Brain microvascular endothelial cell (primary cell): ENCODE results near the gene ATG2A.

ENCODE experiments used
- DNase-seq: peaks from one replicate; pipeline ENCODE4 v3.0.0-alpha.2; 2020
- H3K27ac ChIP-seq: fragments of 250-450 bp; sonication (Bioruptor Pico); 2 replicates; pipeline ENCODE4 v1.5.1; 2020; ENCODE audit warnings: mild to moderate bottlenecking, moderate library complexity
- H3K27me3 ChIP-seq: fragments of 250-450 bp; sonication (Bioruptor Pico); replicated peaks from 2 replicates; pipeline ENCODE4 v1.5.1; 2020; ENCODE audit warnings: mild to moderate bottlenecking
- H3K36me3 ChIP-seq: fragments of 250-450 bp; sonication (Bioruptor Pico); replicated peaks from 2 replicates; pipeline ENCODE4 v1.5.1; 2020; ENCODE audit warnings: mild to moderate bottlenecking
- H3K4me3 ChIP-seq: 2 replicates; pipeline ENCODE4 v1.5.1; 2011; ENCODE audit warnings: low read depth, mild to moderate bottlenecking, control low read depth, low read length, moderate library complexity
- in situ Hi-C: cut with HindIII; loops from 2 replicates; pipeline ENCODE4 v1.10.0; 2017; ENCODE audit warnings: low sequenced_read_pairs, low pct_ligation_motif_present
- TF ChIP-seq, protein P1 (sequence below): IDR thresholded peaks from 2 replicates; pipeline ENCODE4 v1.5.1; 2011; ENCODE audit warnings: low read depth, mild to moderate bottlenecking, moderate library complexity, low read length, control low read depth, inconsistent platforms; ENCODE audit errors: missing control alignments

The ATG2A gene

DNA sequence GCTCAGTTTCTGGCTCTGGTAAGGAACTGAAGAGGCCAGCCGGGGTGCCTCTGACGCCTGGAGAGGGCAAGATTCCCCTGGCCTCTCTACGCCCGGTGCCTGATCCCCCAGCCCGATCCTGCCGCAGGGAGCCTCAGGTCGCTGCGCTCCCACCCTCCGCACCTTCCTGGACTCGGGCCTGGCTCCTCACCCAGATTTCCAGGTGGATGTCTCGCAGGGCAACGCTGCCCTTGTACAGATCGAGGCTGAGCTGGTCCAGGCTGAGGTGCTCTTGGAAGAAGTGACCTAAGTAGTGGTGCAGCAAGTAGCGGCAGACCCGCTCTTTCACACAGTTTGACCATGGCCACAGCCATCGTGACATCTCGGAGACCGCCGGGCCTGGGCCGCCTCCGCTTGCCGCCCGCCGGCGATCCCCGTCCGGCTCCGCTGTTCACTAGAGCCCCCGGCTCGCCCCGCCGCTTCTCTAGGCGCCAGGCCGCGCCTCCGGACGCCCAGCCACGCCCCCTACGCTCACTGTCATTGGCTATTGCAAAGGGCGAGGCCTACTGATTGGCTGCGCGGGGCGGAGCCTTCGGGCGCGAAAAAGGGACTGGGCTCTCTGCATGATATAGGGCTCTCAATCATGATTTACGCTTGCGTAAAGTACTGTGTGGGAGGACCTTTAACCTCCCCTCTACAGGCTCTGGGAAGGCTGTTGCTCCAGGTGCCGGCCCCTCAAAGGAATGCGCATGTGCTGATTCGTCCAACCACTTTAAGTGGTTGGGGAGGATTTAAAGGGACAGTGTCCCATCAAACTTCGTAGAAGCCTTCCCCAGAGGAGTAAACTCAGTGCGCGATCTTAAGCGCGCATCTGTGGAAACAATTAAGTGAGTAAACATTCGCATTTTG, at the start of gene ATG2A:
Gene ATG2A, minus strand, starts transcription at position 435 of the 888 bp plus-strand sequence. Its CDS starts 74 bp downstream, at position 361.
- no peaks in the 10 kb centered on the region for H3K27me3 ChIP-seq
- peak; percentile 99 for DNase-seq
- peaks cover 17% of the 10 kb centered on the region for H3K36me3 ChIP-seq
- peak within 1 kb of the TSS; percentile 91 for H3K4me3 ChIP-seq
- in situ Hi-C loops, result no loop called here
- TF ChIP-seq, protein P1, sequence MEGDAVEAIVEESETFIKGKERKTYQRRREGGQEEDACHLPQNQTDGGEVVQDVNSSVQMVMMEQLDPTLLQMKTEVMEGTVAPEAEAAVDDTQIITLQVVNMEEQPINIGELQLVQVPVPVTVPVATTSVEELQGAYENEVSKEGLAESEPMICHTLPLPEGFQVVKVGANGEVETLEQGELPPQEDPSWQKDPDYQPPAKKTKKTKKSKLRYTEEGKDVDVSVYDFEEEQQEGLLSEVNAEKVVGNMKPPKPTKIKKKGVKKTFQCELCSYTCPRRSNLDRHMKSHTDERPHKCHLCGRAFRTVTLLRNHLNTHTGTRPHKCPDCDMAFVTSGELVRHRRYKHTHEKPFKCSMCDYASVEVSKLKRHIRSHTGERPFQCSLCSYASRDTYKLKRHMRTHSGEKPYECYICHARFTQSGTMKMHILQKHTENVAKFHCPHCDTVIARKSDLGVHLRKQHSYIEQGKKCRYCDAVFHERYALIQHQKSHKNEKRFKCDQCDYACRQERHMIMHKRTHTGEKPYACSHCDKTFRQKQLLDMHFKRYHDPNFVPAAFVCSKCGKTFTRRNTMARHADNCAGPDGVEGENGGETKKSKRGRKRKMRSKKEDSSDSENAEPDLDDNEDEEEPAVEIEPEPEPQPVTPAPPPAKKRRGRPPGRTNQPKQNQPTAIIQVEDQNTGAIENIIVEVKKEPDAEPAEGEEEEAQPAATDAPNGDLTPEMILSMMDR, result no peak
- H3K27ac ChIP-seq, result peak within 1 kb of the TSS; percentile 51

DNA sequence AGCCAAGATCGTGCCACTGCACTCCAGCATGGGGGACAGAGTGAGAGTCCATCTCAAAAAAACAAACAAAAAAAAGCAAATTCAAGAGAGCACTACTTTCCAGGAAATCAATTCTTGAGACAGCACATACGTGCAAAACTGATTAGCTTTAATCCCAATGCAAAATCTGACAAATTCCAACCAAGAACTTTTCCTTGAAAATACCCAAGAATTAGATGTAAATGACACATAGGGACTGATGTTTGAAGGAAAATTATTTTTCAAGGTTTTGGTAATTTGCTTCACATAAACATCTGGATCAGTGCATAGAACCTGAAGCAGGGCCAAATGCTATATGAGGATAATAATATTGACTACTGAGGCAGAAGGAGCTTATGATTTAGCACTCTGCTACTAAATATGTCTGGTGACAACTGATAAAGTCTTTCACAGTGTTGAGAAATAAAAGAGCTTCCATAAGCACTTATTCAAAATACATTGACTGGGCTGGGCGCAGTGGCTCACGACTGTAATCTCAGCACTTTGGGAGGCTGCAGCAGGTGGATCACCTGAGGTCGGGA, 46.1 kb upstream of the ATG2A start:
- Histone ChIP-seq H3K4me3 (no peak overlapping the region), H3K27ac (no peak overlapping the region), H3K36me3 (no peaks in the 10 kb centered on the region), H3K27me3 (no peaks in the 10 kb centered on the region)
- in situ Hi-C loops, result no loop called here
- TF ChIP-seq, protein P1, result no peak
- DNase-seq, result no peak

DNA sequence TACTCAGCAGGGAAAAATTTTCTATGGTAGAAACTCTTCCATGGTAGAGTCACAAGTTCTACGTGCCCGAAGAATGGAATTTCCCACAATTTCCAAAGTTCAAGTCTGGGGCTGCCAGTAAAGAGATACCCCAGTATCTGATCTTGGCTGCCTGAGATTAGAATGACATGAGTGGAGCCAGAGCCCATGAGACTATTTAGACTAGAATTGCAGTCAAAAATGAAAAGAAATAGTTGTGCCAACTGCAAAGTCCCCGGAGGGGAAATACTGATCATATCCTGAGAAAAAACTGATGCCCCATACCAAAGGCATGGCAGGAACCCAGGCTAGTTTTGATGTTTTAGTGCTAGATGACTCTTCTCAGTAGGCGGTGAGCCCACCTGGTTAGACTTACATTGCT, 43.7 kb upstream of the ATG2A start:
- no peaks in the 10 kb centered on the region for H3K36me3 ChIP-seq
- TF ChIP-seq, protein P1, result no peak
- H3K4me3 ChIP-seq, result no peak overlapping the region
- in situ Hi-C loops, result no loop called here
- no peaks in the 10 kb centered on the region for H3K27me3 ChIP-seq
- no peak overlapping the region for H3K27ac ChIP-seq
- DNase-seq, result no peak

DNA sequence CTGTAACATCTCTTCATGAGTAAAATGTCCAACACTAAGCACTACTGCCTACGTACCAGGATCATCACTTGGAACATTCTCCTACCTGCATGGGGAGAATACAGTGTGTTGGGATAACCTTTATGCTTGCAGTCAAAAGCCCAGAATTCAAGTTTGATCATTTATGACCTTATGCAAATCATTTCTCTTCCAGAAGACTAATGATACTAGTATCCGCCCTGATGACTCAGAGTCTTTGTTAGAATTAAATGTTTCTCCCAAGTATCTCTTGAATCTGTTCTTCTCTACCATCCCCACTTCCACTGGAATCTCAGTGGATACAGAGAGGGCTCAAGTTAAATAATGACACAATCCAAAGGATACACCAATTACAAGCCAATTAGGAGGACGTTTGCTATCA, 42.5 kb upstream of the ATG2A start:
- H3K36me3 ChIP-seq, result no peaks in the 10 kb centered on the region
- H3K4me3 ChIP-seq, result no peak overlapping the region
- H3K27ac ChIP-seq, result no peak overlapping the region
- H3K27me3 ChIP-seq, result no peaks in the 10 kb centered on the region
- in situ Hi-C loops, result no loop called here
- no peak for DNase-seq
- TF ChIP-seq, protein P1, result no peak

DNA sequence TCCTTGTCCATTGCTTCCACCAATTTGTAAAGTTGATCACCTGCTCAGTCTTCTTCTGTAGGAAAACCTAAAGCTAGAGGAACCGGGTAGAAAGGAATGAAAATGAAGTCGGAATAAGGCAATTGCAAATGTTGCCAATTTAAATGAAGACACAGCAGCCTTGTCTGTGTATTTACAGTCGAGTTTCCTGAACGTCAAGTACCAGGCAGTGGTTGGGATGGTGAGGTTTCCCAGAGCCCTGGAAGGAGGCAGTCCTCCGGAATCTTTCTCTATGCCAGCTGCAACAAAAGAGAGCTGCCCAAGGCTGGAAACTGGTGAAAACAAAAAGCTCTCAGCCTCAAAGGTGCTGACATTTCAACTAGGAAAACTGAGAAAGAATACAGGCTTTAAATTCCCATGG, 37.2 kb upstream of the ATG2A start:
- H3K27me3 ChIP-seq, result no peaks in the 10 kb centered on the region
- no peak for DNase-seq
- H3K4me3 ChIP-seq, result no peak overlapping the region
- TF ChIP-seq, protein P1, result no peak
- H3K27ac ChIP-seq, result no peak overlapping the region
- in situ Hi-C loops, result no loop called here
- no peaks in the 10 kb centered on the region for H3K36me3 ChIP-seq
